ENCODE measurements around the gene ATP8B1. TPM values are rescaled to one million over a fixed set of nuclear protein-coding genes. Genes with fewer than 3 reads are reported as not detected.

Gene ATP8B1
- total and polyA plus RNA-seq, 2 of the 4 experiments (the other 2 are of a cell fraction): 64.3 to 136 TPM

DNA sequence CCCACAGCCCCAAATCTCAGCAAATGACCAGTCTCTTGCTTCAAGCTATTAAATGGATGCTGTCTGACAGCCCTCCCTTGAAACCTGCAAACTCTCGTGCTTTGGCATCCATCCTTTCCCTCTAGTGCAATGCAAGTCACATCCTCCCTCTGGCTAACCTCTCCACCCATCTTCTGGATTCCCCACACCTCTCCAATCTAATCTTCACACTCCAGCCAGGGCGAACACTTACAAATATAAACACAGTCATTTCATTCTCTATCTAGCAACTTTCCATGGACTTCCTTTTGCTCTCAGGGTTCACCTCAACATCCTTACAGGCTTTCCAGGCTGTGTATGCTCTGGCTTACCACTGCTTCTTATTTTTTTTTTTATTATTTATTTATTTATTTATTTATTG, 171.4 kb downstream of the ATP8B1 start:
- no peak for ATAC-seq (ENCODE audit: low read depth)
- H3K4ac ChIP-seq (ENCODE audit: low read depth, low read length): no peak overlapping the region
- dilution Hi-C loops (cut with HindIII; ENCODE audit: low sequenced_read_pairs, unreplicated experiment) (no loop called here), intact Hi-C loops (cut with micrococcal nuclease) (loop anchor here (2.0 to 10.0 kb wide), 4 partner anchors 171 to 491 kb away; partner anchors contain the start of gene ATP8B1), in situ Hi-C loops (cut with MboI; ENCODE audit: low sequenced_read_pairs) (loop anchor here (25.0 kb wide), 2 partner anchors 481 to 856 kb away; no protein-coding TSS in a partner anchor)
- H3K4me1 ChIP-seq (ENCODE audit: control insufficient read depth, insufficient read depth, low read length): peaks cover 3% of the 10 kb centered on the region
- no peak overlapping the region for H2AK9ac ChIP-seq (replicated peaks; ENCODE audit: low read depth, low read length, poor library complexity)
- H3K9me1 ChIP-seq (ENCODE audit: insufficient read depth, low read length): peaks cover 10% of the 10 kb centered on the region; the same call in 1 of the 2 replicates
- no peaks in the 10 kb centered on the region for H3K36me3 ChIP-seq (ENCODE audit: control insufficient read depth, insufficient read depth, low read length)
- H3K27ac ChIP-seq (ENCODE audit: insufficient read depth, low read length): no peak overlapping the region
- CTCF ChIA-PET: no interaction called here
- POLR2A ChIA-PET (ENCODE audit: unreplicated experiment): interaction anchor here (0.6 kb wide), 1 partner anchor 8 kb away, joined by 14 read pairs; no protein-coding TSS in a partner anchor
- no peak overlapping the region for H4K91ac ChIP-seq (ENCODE audit: insufficient read depth, low read depth, low read length)
- H2BK20ac ChIP-seq (ENCODE audit: low read depth, low read length): no peak overlapping the region
- H2BK5ac ChIP-seq (ENCODE audit: low read depth, low read length, poor library complexity, severe bottlenecking): no peak overlapping the region
- H3K79me1 ChIP-seq (ENCODE audit: low read depth in 1 of 2, low read length in 2 of 2): peaks cover 8 to 22% of the 10 kb centered on the region in 2 experiments
- no peaks in the 10 kb centered on the region for H3K9me3 ChIP-seq (ENCODE audit: control insufficient read depth, insufficient read depth, low read length)
- TF ChIP-seq, protein P1, sequence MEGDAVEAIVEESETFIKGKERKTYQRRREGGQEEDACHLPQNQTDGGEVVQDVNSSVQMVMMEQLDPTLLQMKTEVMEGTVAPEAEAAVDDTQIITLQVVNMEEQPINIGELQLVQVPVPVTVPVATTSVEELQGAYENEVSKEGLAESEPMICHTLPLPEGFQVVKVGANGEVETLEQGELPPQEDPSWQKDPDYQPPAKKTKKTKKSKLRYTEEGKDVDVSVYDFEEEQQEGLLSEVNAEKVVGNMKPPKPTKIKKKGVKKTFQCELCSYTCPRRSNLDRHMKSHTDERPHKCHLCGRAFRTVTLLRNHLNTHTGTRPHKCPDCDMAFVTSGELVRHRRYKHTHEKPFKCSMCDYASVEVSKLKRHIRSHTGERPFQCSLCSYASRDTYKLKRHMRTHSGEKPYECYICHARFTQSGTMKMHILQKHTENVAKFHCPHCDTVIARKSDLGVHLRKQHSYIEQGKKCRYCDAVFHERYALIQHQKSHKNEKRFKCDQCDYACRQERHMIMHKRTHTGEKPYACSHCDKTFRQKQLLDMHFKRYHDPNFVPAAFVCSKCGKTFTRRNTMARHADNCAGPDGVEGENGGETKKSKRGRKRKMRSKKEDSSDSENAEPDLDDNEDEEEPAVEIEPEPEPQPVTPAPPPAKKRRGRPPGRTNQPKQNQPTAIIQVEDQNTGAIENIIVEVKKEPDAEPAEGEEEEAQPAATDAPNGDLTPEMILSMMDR (conservative IDR thresholded peaks at IDR 0.05; ENCODE audit: low read depth, low read length): no peak
- TF ChIP-seq RCOR1 (IDR thresholded peaks at IDR 0.05; ENCODE audit: insufficient replicate concordance, low read length) (no peak), POLR2A (IDR thresholded peaks at IDR 0.05; ENCODE audit: low read depth, low read length) (no peak), SMC3 (IDR thresholded peaks at IDR 0.05; ENCODE audit: low read depth, low read length) (no peak), MAFK (IDR thresholded peaks at IDR 0.05; ENCODE audit: low read depth, low read length) (no peak), BHLHE40 (IDR thresholded peaks at IDR 0.05; ENCODE audit: low read depth, low read length) (no peak), CEBPB (IDR thresholded peaks at IDR 0.05; ENCODE audit: low read depth, low read length) (no peak), FOS (IDR thresholded peaks at IDR 0.05; ENCODE audit: low read depth, low read length) (no peak), ELK1 (IDR thresholded peaks at IDR 0.05; ENCODE audit: borderline replicate concordance, low read depth, low read length) (no peak), USF2 (IDR thresholded peaks at IDR 0.05; ENCODE audit: low read depth, low read length) (no peak), NFE2L2 (IDR thresholded peaks at IDR 0.05; ENCODE audit: low read depth, low read length) (no peak), RAD21 (IDR thresholded peaks at IDR 0.05; ENCODE audit: low read length) (no peak)
- H3K18ac ChIP-seq (ENCODE audit: low read depth, low read length): no peak overlapping the region
- H2BK15ac ChIP-seq (ENCODE audit: low read depth, low read length): no peak overlapping the region
- no peak overlapping the region for H2AK5ac ChIP-seq (ENCODE audit: low read depth, low read length)
- no peak overlapping the region for H3K23ac ChIP-seq (ENCODE audit: low read depth, low read length)
- no peak overlapping the region for H3K4me3 ChIP-seq (ENCODE audit: insufficient read depth, low read depth, low read length)
- no peak overlapping the region for H3K9ac ChIP-seq (ENCODE audit: low read depth, low read length)
- no peaks in the 10 kb centered on the region for H4K20me1 ChIP-seq (ENCODE audit: insufficient read depth, low read length)
- no peak overlapping the region for H4K8ac ChIP-seq (ENCODE audit: low read depth in 2 of 2, low read length in 2 of 2)
- no peak overlapping the region for H4K5ac ChIP-seq (ENCODE audit: low read depth, low read length)
- no peak overlapping the region for H2BK120ac ChIP-seq (ENCODE audit: low read depth, low read length)
- no peaks in the 10 kb centered on the region for H3K27me3 ChIP-seq (ENCODE audit: control insufficient read depth, insufficient read depth, low read length)
- WGBS, 2 experiments (ENCODE audit: extremely low coverage in 2 of 2, insufficient read length in 1 of 2): 82% methylated on average over 1 of the region's 2 CpGs; no CpG with 5 or more reads in 1 of the 2 experiments
- DNase-seq: no peak
- no peak overlapping the region for H3K4me2 ChIP-seq (ENCODE audit: low read depth, low read length)
- H2AFZ ChIP-seq (replicated peaks; ENCODE audit: low read length, poor library complexity): no peak overlapping the region
- H3K14ac ChIP-seq (replicated peaks; ENCODE audit: low read depth, low read length): no peak overlapping the region
- no TSS peak for BruUV-seq (replicated peaks)
- no peak overlapping the region for H3K56ac ChIP-seq (ENCODE audit: extremely low read depth, insufficient read depth, low read length)
